ENCODE results near the gene ZNF800. TPM values are rescaled to one million over a fixed set of nuclear protein-coding genes. Genes with fewer than 3 reads are reported as not detected.
"Not testable (repeated sequence)": the region's sequence is repeated elsewhere in the genome, so short reads cannot be mapped to it uniquely, and the experiment has no call there.

ZNF800 gene
- total RNA-seq, 2 donors from 2014 or later, result 29.8 to 33.9 TPM

DNA sequence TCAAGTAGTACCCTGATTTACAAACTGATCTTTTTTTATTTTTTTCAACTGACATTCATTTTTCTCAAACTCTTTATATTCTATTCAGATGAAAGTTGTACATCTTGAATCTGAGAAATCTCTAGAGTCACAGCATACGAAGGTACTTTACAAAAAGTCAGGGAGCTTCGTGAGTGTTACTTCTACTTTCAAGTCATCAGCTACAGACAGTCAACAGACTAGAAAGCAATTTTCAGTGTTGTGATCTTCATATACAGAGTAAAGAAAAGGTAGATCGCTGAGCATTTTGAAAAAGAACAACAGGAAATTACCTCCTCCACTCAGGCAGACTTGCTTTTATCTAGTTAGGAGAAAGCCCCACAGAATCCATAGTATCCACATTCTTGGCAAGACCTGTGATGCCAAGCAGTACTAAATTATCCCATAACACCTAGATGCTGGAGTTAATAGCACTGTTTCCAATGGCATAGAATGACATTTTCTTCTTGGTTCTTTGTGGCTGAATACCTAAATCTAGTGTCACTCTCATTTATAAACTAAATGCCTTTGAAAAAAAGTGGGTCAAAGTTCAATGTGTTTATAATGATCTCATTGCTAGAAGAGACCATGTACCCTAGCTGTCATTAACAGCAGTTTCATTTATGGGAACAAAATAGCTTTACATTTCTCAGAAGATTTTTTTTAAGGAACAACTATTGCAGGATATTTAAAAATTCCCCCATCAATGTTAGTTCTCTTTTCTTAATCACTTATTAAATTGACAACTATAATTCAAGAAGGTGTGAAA is 12.0 kb upstream of the ZNF800 start:
- Histone ChIP-seq H3K36me3 (no peaks in the 10 kb centered on the region), H3K4me3 (no peak overlapping the region), H3K27ac (no peak overlapping the region), H3K27me3 (replicated peaks; ENCODE audit: insufficient read depth) (no peaks in the 10 kb centered on the region), H3K4me1 (replicated peaks) (no peaks in the 10 kb centered on the region), H3K9me3 (no peaks in the 10 kb centered on the region)
- TF ChIP-seq, protein P1, sequence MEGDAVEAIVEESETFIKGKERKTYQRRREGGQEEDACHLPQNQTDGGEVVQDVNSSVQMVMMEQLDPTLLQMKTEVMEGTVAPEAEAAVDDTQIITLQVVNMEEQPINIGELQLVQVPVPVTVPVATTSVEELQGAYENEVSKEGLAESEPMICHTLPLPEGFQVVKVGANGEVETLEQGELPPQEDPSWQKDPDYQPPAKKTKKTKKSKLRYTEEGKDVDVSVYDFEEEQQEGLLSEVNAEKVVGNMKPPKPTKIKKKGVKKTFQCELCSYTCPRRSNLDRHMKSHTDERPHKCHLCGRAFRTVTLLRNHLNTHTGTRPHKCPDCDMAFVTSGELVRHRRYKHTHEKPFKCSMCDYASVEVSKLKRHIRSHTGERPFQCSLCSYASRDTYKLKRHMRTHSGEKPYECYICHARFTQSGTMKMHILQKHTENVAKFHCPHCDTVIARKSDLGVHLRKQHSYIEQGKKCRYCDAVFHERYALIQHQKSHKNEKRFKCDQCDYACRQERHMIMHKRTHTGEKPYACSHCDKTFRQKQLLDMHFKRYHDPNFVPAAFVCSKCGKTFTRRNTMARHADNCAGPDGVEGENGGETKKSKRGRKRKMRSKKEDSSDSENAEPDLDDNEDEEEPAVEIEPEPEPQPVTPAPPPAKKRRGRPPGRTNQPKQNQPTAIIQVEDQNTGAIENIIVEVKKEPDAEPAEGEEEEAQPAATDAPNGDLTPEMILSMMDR (IDR thresholded peaks at IDR 0.05), result no peak
- TF ChIP-seq POLR2A (IDR thresholded peaks at IDR 0.05) (no peak), POLR2AphosphoS5 (IDR thresholded peaks at IDR 0.05) (no peak)
- intact Hi-C loops (cut with DNase I), result no loop called here
- no peak for DNase-seq (ENCODE audit: low spot score)
- 42% methylated on average over 3 of the region's 3 CpGs for WGBS

DNA sequence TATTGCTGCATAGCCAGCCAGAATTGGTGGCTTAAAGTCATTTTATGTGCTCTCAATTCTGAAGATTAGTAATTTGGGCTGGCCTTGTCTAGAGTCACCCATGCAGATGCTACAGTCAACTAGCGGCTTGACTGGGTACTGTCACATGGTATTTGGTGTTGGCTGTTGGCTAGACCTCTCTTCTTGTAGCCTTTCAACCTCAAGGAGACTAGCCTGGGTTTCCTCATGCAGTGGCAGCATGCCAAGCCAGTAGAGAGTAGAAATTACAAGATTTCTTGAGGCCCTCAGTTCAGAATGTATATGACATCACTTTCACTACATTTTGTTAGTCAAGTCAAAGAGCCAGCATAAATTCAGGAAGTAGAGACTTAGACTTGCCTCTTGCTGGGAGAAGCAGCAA is 3.7 kb upstream of the ZNF800 start:
- H3K4me3 ChIP-seq, result no peak overlapping the region
- intact Hi-C loops (cut with DNase I), result no loop called here
- no peak overlapping the region for H3K27ac ChIP-seq
- DNase-seq (ENCODE audit: low spot score), result no peak
- H3K4me1 ChIP-seq (replicated peaks), result no peaks in the 10 kb centered on the region
- H3K9me3 ChIP-seq, result no peaks in the 10 kb centered on the region
- H3K27me3 ChIP-seq (replicated peaks; ENCODE audit: insufficient read depth), result no peaks in the 10 kb centered on the region
- TF ChIP-seq POLR2AphosphoS5 (IDR thresholded peaks at IDR 0.05), result no peak
- no peaks in the 10 kb centered on the region for H3K36me3 ChIP-seq
- 54% methylated on average over 1 of the region's 1 CpG for WGBS

DNA sequence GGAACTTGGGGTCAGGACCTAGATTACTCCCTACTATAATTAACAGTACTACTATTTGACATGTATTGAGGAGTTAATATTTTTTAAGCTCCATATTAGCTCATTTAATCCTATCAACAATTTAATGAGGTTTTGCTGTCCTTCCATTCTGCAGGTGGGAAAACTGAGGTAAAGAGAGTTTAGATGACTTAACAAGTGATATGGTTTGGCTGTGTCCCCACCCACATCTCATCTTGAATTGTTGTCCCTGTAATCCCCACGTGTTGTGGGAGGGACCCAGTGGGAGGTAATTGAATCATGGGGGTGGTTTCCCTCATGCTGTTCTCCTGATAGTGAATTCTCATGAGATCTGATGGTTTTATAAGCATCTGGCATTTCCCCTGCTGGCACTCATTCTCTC is 2.6 kb upstream of the ZNF800 start:
- H3K9me3 ChIP-seq; DNase-seq (ENCODE audit: low spot score); intact Hi-C loops (cut with DNase I); H3K27ac ChIP-seq; H3K36me3 ChIP-seq; H3K4me3 ChIP-seq; H3K27me3 ChIP-seq (replicated peaks; ENCODE audit: insufficient read depth); H3K4me1 ChIP-seq (replicated peaks): not testable (repeated sequence)
- 10% methylated on average over 1 of the region's 1 CpG for WGBS

DNA sequence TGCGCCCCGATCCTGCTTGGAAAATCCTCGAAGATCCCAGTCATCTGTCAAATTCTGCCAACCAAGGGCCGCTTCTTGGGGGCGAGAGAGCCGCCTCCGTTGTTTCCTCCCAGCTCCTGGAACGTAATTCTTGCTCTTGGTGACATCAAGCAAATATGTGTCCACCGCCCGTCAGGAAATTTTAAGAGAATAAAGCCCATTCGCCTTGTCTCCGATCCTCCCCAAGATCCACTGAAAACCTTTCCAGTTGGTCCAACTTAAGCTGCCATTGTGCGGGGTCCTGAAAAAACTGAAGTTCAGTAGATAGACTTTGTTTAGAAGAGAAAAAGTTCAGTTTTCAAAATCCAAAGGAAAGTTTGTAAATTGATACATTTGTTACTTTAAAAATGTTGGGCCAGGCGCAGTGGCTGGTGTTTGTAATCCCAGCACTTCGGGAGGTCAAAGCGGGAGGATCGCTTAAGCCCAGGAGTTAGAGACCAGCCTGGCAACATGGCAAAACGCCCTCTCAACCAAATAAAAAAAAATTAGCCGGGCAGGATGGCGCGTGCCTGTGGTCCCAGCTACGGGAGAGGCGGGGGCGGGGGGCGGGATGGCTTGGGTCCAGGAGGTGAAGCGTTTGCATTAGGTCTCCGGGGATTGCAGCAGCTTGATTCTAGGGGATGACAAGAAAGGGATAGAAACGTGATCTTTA is 1.0 kb upstream of the ZNF800 start:
- H3K9me3 ChIP-seq, result no peaks in the 10 kb centered on the region
- no peaks in the 10 kb centered on the region for H3K4me1 ChIP-seq (replicated peaks)
- H3K36me3 ChIP-seq, result no peaks in the 10 kb centered on the region
- DNase-seq (ENCODE audit: low spot score), result peak; percentile 6
- TF ChIP-seq POLR2A (IDR thresholded peaks at IDR 0.05), result no peak
- intact Hi-C loops (cut with DNase I), result loop anchor here (5.0 kb wide), 2 partner anchors 194 to 949 kb away; partner anchors contain the start of genes ARF5, GCC1 and RBM28
- H3K27ac ChIP-seq, result peak overlapping the region; percentile 96
- WGBS, result 2% methylated on average over 28 of the region's 28 CpGs
- peak overlapping the region; percentile 97 for H3K4me3 ChIP-seq
- H3K27me3 ChIP-seq (replicated peaks; ENCODE audit: insufficient read depth), result no peaks in the 10 kb centered on the region

DNA sequence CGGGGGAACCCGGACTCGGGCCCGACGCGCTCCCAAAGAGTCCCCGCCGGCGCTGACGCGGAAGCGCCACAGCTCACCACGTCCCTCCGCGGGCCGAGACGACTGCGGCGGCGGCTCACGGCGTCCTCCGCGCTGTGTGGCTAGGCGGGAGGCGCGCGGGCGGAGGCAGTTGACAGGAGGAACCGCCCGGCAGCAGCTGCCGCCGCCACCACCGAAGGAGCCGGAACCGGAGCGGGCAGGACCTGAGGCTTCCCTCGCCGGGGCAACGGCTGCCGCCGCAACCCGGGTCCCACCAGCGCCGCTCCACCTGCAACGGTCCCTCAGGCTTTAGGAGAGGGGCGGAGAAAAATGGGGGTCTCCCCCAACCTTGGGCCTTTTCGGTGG is 334 bp downstream of the ZNF800 start:
- H3K4me1 ChIP-seq (replicated peaks), result no peaks in the 10 kb centered on the region
- H3K9me3 ChIP-seq, result no peaks in the 10 kb centered on the region
- H3K4me3 ChIP-seq, result peak overlapping the region; percentile 97
- TF ChIP-seq POLR2A (IDR thresholded peaks at IDR 0.05), result no peak
- H3K27ac ChIP-seq, result peak overlapping the region; percentile 96
- intact Hi-C loops (cut with DNase I), result loop anchor here (5.0 kb wide), 2 partner anchors 195 to 950 kb away; partner anchors contain the start of genes ARF5, GCC1 and RBM28
- WGBS, result 0% methylated on average over 10 of the region's 48 CpGs
- no peaks in the 10 kb centered on the region for H3K27me3 ChIP-seq (replicated peaks; ENCODE audit: insufficient read depth)
- peak; percentile 27 for DNase-seq (ENCODE audit: low spot score)
- H3K36me3 ChIP-seq, result no peaks in the 10 kb centered on the region

DNA sequence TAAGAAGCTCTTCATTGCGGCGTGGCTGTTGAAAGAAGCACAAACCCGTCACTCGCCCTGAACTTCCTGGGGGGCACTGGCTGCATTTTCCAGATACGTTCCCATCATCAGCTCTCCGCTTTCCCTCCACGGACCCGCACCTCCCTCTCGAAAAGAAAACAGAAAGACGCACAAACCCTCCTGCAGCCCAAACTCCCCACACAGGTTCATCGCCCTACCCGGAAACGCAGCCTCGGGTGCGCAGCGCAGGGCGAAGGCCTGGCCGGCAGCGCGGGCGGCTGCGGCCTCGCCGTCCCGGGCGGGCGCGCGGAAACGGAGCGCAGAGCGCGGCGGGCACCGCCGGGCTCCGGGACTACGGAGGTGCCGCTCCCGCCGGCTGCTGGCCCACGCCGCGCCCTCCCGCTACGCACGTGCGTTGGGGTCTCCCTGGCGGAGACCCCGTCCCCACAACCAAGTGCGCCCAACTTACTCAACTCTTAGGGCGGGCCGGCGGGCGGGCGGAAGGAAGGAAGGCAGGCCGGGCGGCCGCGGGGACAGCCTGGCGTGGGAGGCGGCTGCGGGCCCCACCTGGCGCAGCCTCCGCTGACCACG is 822 bp downstream of the ZNF800 start:
- intact Hi-C loops (cut with DNase I), result loop anchor here (5.0 kb wide), 2 partner anchors 196 to 951 kb away; partner anchors contain the start of genes ARF5, GCC1 and RBM28
- Histone ChIP-seq H3K4me1 (replicated peaks) (no peaks in the 10 kb centered on the region), H3K27me3 (replicated peaks; ENCODE audit: insufficient read depth) (no peaks in the 10 kb centered on the region), H3K9me3 (no peaks in the 10 kb centered on the region), H3K36me3 (no peaks in the 10 kb centered on the region), H3K27ac (peak overlapping the region; percentile 96), H3K4me3 (peak overlapping the region; percentile 97)
- DNase-seq (ENCODE audit: low spot score), result peak; percentile 4
- under 1% methylated on average over 55 of the region's 66 CpGs for WGBS
- TF ChIP-seq POLR2AphosphoS5 (IDR thresholded peaks at IDR 0.05) (no peak), POLR2A (IDR thresholded peaks at IDR 0.05) (no peak)
- TF ChIP-seq, protein P1 (IDR thresholded peaks at IDR 0.05), result no peak
